Suprapubic skin (tissue), 4 donors: ENCODE measurements around the gene KCNK4. TPM values are rescaled to one million over a fixed set of nuclear protein-coding genes. Genes with fewer than 3 reads are reported as not detected.

ENCODE experiments used
- DNase-seq, 2 donors: peaks; one replicate each; pipeline ENCODE4 v3.0.0-alpha.2; 2019; ENCODE audit warnings: low spot score in 2 of 2
- H3K27ac ChIP-seq: fragments of 200-600 bp; sonication (generic); one replicate; pipeline ENCODE4 v1.5.1; 2019
- H3K27me3 ChIP-seq: fragments of 200-600 bp; sonication (generic); one replicate; pipeline ENCODE4 v1.5.1; 2019
- H3K36me3 ChIP-seq: fragments of 200-600 bp; sonication (generic); one replicate; pipeline ENCODE4 v1.5.1; 2019
- H3K4me1 ChIP-seq: fragments of 200-600 bp; sonication (generic); one replicate; pipeline ENCODE4 v1.5.1; 2019
- H3K4me3 ChIP-seq: fragments of 200-600 bp; sonication (generic); one replicate; pipeline ENCODE4 v1.5.1; 2019; ENCODE audit warnings: mild to moderate bottlenecking
- H3K9me3 ChIP-seq: fragments of 200-600 bp; sonication (generic); one replicate; pipeline ENCODE4 v1.5.1; 2019
- EP300 ChIP-seq: sonication (generic); formaldehyde crosslinking; IDR thresholded peaks from one replicate; pipeline ENCODE4 v1.6.1; 2017; ENCODE audit warnings: antibody characterized with exemption
- POLR2A ChIP-seq, 2 donors: fragments of 450-650 bp; IDR thresholded peaks; one replicate each; pipeline ENCODE4 v1.6.1; 2017; ENCODE audit warnings: antibody characterized with exemption in 2 of 2, mild to moderate bottlenecking in 2 of 2, moderate library complexity in 2 of 2
- POLR2AphosphoS5 ChIP-seq, 3 donors: sonication (generic); formaldehyde crosslinking; IDR thresholded peaks; one replicate each; pipeline ENCODE4 v1.6.1; 2017; ENCODE audit warnings: antibody characterized with exemption in 3 of 3
- WGBS: methylation state at CpG from one replicate; pipeline ENCODE4 v1.1.5; 2018; 5-methylcytosine and 5-hydroxymethylcytosine counted together
- total RNA-seq, 4 donors: library from RNA; depleted of rRNA; stranded (reverse); fragments of >200 nt; gene quantifications; one replicate each; pipeline ENCODE4 v1.1.0, GENCODE V29; 2016
- TF ChIP-seq, protein P1 (sequence below), 2 donors: fragments of 200-600 bp in 1 of 2; fragments of 450-650 bp in 1 of 2; sonication (generic) in 1 of 2; IDR thresholded peaks; one replicate each; pipeline ENCODE4 v1.5.1; 2016 to 2019; ENCODE audit warnings: antibody characterized with exemption in 2 of 2, mild to moderate bottlenecking in 1 of 2, moderate library complexity in 1 of 2

Gene KCNK4
- total RNA-seq, 4 donors from 2014 or later, result not detected

DNA sequence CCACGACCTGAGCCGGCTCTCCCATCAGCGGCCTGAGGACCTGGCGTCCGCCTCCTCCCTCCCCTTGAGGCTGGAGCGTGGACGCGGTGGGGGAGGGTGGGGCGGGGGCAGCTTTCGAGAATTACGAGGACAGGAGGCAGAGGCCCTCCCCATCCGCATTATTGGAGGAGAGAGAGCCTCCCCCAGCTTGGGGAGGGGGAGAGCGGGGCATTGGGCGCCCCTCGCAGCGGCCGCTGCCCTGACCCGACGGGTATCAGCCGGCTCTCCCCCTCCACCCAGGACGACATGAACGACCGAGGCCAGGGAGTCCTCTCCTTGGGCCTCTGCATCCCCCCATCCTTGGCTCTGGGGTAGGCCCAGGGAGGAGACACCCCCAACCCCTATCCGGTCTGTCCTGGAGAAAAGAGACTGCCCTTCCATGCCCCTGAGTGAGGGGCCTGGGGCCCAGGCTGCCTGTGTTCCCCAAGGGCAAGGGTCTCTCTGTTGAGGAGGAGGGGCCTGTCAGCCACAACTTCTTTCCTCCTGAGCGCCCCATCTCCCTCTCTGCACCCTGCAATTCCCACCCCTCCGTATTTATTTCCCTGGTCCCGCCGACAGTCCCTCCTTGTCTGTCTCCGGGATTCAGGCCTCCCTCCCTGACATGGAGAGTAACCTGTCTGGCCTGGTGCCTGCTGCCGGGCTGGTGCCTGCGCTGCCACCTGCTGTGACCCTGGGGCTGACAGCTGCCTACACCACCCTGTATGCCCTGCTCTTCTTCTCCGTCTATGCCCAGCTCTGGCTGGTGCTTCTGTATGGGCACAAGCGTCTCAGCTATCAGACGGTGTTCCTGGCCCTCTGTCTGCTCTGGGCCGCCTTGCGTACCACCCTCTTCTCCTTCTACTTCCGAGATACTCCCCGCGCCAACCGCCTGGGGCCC is 5.0 kb upstream of the KCNK4 start:
- no peak for DNase-seq
- Histone ChIP-seq H3K27ac (peak overlapping the region; percentile 92), H3K9me3 (no peaks in the 10 kb centered on the region), H3K36me3 (peaks cover 6% of the 10 kb centered on the region), H3K4me1 (peaks cover 34% of the 10 kb centered on the region), H3K27me3 (peaks cover 2% of the 10 kb centered on the region), H3K4me3 (peak overlapping the region; percentile 81)
- TF ChIP-seq EP300, result no peak
- 32% methylated on average over 23 of the region's 40 CpGs for WGBS

DNA sequence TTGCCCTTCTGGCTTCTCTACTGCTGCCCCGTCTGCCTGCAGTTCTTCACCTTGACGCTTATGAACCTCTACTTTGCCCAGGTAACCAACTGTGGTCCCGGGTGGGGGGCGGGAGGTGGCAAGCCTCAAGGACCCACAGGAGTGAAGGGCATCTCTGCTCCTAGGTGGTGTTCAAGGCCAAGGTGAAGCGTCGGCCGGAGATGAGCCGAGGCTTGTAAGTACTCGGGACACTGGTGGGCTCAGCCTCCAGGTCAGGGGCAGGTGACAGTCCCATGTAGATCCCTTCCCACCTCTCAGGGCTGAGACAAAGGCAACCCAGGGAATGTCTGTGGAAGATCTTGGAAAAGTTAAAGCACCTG is 4.3 kb upstream of the KCNK4 start:
- 90% methylated on average over 9 of the region's 9 CpGs for WGBS
- TF ChIP-seq POLR2AphosphoS5 (IDR thresholded peaks at IDR 0.05) (no peak), EP300 (no peak)
- TF ChIP-seq, protein P1, sequence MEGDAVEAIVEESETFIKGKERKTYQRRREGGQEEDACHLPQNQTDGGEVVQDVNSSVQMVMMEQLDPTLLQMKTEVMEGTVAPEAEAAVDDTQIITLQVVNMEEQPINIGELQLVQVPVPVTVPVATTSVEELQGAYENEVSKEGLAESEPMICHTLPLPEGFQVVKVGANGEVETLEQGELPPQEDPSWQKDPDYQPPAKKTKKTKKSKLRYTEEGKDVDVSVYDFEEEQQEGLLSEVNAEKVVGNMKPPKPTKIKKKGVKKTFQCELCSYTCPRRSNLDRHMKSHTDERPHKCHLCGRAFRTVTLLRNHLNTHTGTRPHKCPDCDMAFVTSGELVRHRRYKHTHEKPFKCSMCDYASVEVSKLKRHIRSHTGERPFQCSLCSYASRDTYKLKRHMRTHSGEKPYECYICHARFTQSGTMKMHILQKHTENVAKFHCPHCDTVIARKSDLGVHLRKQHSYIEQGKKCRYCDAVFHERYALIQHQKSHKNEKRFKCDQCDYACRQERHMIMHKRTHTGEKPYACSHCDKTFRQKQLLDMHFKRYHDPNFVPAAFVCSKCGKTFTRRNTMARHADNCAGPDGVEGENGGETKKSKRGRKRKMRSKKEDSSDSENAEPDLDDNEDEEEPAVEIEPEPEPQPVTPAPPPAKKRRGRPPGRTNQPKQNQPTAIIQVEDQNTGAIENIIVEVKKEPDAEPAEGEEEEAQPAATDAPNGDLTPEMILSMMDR (IDR thresholded peaks at IDR 0.05), result no peak
- Histone ChIP-seq H3K27ac (no peak overlapping the region), H3K4me3 (no peak overlapping the region), H3K4me1 (peaks cover 40% of the 10 kb centered on the region), H3K27me3 (peaks cover 9% of the 10 kb centered on the region), H3K9me3 (no peaks in the 10 kb centered on the region), H3K36me3 (peaks cover 6% of the 10 kb centered on the region)
- no peak for DNase-seq

DNA sequence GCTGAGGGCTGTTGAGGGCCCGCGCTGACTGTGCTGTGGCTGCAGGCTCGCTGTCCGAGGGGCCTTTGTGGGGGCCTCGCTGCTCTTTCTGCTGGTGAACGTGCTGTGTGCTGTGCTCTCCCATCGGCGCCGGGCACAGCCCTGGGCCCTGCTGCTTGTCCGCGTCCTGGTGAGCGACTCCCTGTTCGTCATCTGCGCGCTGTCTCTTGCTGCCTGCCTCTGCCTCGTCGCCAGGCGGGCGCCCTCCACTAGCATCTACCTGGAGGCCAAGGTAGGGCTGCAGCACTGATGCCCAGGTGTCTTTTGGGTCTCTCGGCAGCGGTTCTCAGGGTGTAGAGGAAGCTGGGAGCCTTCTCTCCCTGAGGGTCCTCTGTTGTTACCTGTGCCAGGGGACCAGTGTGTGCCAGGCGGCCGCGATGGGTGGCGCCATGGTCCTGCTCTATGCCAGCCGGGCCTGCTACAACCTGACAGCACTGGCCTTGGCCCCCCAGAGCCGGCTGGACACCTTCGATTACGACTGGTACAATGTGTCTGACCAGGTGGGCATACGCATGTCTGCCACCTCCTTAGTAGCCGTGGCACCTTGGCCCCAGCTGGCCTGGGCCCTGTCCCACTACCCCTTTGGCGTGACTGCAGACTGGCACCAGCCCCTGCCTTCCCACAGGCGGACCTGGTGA is 3.3 kb upstream of the KCNK4 start:
- no peaks in the 10 kb centered on the region for H3K9me3 ChIP-seq
- H3K4me3 ChIP-seq, result no peak overlapping the region
- H3K27ac ChIP-seq, result no peak overlapping the region
- H3K4me1 ChIP-seq, result peaks cover 50% of the 10 kb centered on the region
- no peak for TF ChIP-seq EP300
- TF ChIP-seq POLR2A (IDR thresholded peaks at IDR 0.05), result no peak
- peaks cover 19% of the 10 kb centered on the region for H3K27me3 ChIP-seq
- H3K36me3 ChIP-seq, result peaks cover 6% of the 10 kb centered on the region
- no peak for DNase-seq
- WGBS, result 95% methylated on average over 23 of the region's 33 CpGs

DNA sequence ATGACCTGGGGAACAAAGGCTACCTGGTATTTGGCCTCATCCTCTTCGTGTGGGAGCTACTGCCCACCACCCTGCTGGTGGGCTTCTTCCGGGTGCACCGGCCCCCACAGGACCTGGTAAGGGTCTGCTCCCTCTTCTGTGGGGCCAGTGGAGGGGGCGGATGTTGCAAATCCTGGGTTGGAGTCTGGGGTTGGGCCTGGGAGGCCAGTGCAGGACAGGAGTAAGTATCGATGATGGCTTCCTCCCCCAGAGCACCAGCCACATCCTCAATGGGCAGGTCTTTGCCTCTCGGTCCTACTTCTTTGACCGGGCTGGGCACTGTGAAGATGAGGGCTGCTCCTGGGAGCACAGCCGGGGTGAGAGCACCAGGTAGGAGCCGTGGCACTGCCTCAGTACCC is 2.8 kb upstream of the KCNK4 start:
- Histone ChIP-seq H3K27ac (no peak overlapping the region), H3K4me1 (peaks cover 46% of the 10 kb centered on the region), H3K36me3 (peaks cover 6% of the 10 kb centered on the region), H3K27me3 (peaks cover 23% of the 10 kb centered on the region), H3K4me3 (no peak overlapping the region), H3K9me3 (no peaks in the 10 kb centered on the region)
- WGBS, result 100% methylated on average over 1 of the region's 9 CpGs
- no peak for TF ChIP-seq POLR2AphosphoS5 (IDR thresholded peaks at IDR 0.05)
- no peak for DNase-seq

DNA sequence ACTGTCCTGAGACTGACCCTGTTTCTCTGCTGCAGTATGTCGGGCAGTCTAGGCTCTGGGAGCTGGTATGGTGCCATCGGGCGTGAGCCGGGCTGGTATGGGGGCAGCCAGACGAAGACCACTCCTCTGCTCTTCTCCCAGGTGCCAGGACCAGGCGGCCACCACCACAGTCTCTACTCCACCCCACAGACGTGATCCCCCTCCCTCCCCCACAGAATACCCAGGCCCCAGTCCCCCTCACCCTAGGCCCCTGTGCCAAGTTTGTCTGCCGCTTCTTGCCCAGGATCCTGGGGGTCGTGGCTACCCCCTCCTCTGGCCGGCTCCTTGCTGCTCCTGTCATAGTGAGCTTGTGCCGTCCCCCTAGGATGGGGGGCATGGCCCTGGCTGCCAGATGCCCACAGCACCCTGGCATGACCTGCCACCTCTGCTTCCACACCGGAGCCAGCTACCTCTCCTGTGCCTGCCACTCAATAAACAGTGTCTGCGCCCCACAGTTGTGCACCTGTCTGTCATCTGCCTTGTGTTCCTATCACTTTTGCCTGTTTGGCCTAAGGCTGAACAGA is 2.0 kb upstream of the KCNK4 start:
- H3K27me3 ChIP-seq, result peaks cover 23% of the 10 kb centered on the region
- H3K36me3 ChIP-seq, result peaks cover 6% of the 10 kb centered on the region
- no peak overlapping the region for H3K27ac ChIP-seq
- 92% methylated on average over 10 of the region's 13 CpGs for whole genome bisulfite sequencing
- H3K4me1 ChIP-seq, result peaks cover 38% of the 10 kb centered on the region
- H3K9me3 ChIP-seq, result no peaks in the 10 kb centered on the region
- TF ChIP-seq EP300 (no peak), POLR2AphosphoS5 (IDR thresholded peaks at IDR 0.05) (no peak), POLR2A (IDR thresholded peaks at IDR 0.05) (no peak)
- TF ChIP-seq, protein P1 (IDR thresholded peaks at IDR 0.05), result no peak
- no peak for DNase-seq
- no peak overlapping the region for H3K4me3 ChIP-seq

DNA sequence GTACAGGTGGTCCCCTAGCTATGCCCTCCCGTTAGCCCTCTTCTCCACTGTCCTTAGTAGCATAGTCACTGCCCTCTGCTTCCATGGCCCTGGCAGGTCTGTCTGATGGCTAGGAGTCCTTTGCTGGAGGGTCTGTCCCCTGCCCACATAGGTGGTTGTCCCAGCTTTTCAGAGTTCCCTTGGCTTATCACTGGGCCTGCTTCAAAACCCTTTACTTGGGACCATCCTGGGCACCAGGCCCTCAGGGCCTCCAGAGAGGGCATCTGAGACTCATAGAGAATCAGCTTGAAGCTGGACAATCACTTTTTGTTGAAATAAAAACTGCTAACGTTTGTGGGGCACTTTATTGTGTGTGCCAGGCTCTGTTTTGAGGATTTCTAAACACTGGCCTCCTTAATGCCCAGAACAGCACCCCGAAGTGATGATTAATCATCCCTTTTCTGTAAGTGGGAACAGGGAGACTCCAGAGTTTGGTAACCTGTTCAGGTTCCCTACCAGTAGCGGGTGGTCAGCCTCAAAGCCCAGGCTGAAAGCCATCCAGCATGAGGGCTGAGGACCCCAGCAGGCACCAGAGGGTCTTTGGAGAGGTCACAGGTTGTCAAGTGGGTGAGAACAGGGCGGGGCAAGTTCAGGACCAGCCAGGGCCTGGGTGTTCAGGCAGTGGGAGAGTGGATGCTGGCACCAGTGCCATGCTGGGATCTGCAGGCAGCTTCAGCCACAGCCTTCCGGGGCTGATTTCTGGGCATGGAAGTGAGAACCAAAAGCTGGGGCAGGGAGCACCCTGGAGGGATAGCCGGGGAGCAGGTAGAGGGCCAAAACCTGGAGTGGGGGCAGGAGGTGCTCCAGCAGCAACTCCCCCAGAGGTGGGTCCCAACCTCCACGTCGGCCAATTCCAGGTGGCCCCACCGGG is 495 bp upstream of the KCNK4 start:
- peaks cover 27% of the 10 kb centered on the region for H3K27me3 ChIP-seq
- DNase-seq, result no peak
- H3K9me3 ChIP-seq, result no peaks in the 10 kb centered on the region
- WGBS, result 66% methylated on average over 4 of the region's 10 CpGs
- peaks cover 35% of the 10 kb centered on the region for H3K4me1 ChIP-seq
- peaks cover 6% of the 10 kb centered on the region for H3K36me3 ChIP-seq
- H3K4me3 ChIP-seq, result no peak overlapping the region
- TF ChIP-seq EP300 (no peak), POLR2AphosphoS5 (IDR thresholded peaks at IDR 0.05) (no peak)
- TF ChIP-seq, protein P1 (IDR thresholded peaks at IDR 0.05), result no peak
- H3K27ac ChIP-seq, result no peak overlapping the region
